Suppressor macrophage (primary cell): Measurements from ENCODE around the gene HLA-DQA1.
"Not testable (repeated sequence)": the region's sequence is repeated elsewhere in the genome, so short reads cannot be mapped to it uniquely, and the experiment has no call there.

Experiments
- DNase-seq, 4 experiments: peaks; one replicate each; pipeline ENCODE4 v3.0.0-alpha.2; 2020 to 2022

HLA-DQA1 gene

GRCh38 chr6:32659856-32660595 lies 22.8 kb downstream of the HLA-DQA1 start:
- no peak for DNase-seq

- no peak for DNase-seq
These were observed 24.9 kb downstream of the HLA-DQA1 start for GRCh38 chr6:32662099-32662498.

- no peak for DNase-seq
These were observed 25.6 kb downstream of the HLA-DQA1 start for GRCh38 chr6:32662836-32663235.

GRCh38 chr6:32664354-32664753 lies 27.1 kb downstream of the HLA-DQA1 start:
- DNase-seq: peak in 1 of 4 experiments; percentile 36

GRCh38 chr6:32664827-32665362 lies 27.7 kb downstream of the HLA-DQA1 start:
- peak; percentile 71 to 92 (median 82) for DNase-seq

- peak in 2 of 4 experiments; percentile 15 to 37 for DNase-seq
These were observed 28.5 kb downstream of the HLA-DQA1 start for GRCh38 chr6:32665661-32666060.

GRCh38 chr6:32666420-32667300 lies 29.5 kb downstream of the HLA-DQA1 start, which contains the start of gene HLA-DQB1:
HLA-DQB1 (minus strand) TSS chr6:32666657; CDS start chr6:32666607, 50 bp downstream.
- DNase-seq: peak; percentile 57 to 80 (median 78)

- peak; percentile 21 to 84 (median 70) for DNase-seq
These were observed 31.1 kb downstream of the HLA-DQA1 start for GRCh38 chr6:32668226-32668747.

- peak in 1 of 4 experiments; percentile 16 for DNase-seq
These were observed 32.0 kb downstream of the HLA-DQA1 start for GRCh38 chr6:32669240-32669639.

- DNase-seq: no peak
These were observed 32.7 kb downstream of the HLA-DQA1 start for GRCh38 chr6:32669893-32670292.

GRCh38 chr6:32671908-32672307 lies 34.7 kb downstream of the HLA-DQA1 start:
- DNase-seq: not testable (repeated sequence)

- not testable (repeated sequence) for DNase-seq
These were observed 36.9 kb downstream of the HLA-DQA1 start for GRCh38 chr6:32674123-32674522.

- DNase-seq: peak in 2 of 4 experiments; percentile 57 to 62
These were observed 42.3 kb downstream of the HLA-DQA1 start for GRCh38 chr6:32679492-32679891.

GRCh38 chr6:32680055-32680454 lies 42.8 kb downstream of the HLA-DQA1 start:
- DNase-seq: no peak

- no peak for DNase-seq
These were observed 47.0 kb downstream of the HLA-DQA1 start for GRCh38 chr6:32684246-32684645.

GRCh38 chr6:32685603-32686002 lies 48.4 kb downstream of the HLA-DQA1 start:
- peak; percentile 17 to 53 (median 45) for DNase-seq

- peak in 1 of 4 experiments; percentile 36 for DNase-seq
These were observed 52.6 kb downstream of the HLA-DQA1 start for GRCh38 chr6:32689531-32690501.

GRCh38 chr6:32692019-32692418 lies 54.8 kb downstream of the HLA-DQA1 start:
- DNase-seq: peak in 2 of 4 experiments; percentile 72 to 74
